ENCODE measurements around the gene CARMIL3. TPM values are rescaled to one million over a fixed set of nuclear protein-coding genes. Genes with fewer than 3 reads are reported as not detected.
"Not testable (repeated sequence)": the region's sequence is repeated elsewhere in the genome, so short reads cannot be mapped to it uniquely, and the experiment has no call there.

CARMIL3 gene
- total and polyA plus RNA-seq, 2 of the 4 experiments (the other 2 are of a cell fraction) = under 0.01 TPM; not detected in 1

DNA sequence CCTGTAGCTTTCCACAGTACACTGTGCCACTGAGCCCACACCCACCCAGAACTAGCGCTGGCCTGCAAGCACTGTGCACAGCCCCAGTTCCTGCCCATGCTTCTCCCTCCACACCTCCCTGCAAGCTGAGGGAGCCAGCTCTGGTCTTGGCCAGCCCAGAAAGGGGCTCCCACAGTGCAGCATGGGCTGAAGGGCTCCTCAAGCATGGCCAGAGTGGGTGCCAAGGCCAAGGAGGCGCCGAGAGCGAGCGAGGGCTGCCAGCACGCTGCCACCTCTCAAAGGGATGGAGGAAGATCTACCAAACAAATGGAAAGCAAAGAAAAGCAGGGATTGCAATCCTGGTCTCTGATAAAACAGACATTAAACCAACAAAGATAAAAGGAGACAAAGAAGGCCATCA, 36.1 kb upstream of the CARMIL3 start:
- H3K27me3 ChIP-seq (ENCODE audit: control insufficient read depth, insufficient read depth, low read length); H3K4me2 ChIP-seq (ENCODE audit: low read depth, low read length); H3K4me3 ChIP-seq (ENCODE audit: insufficient read depth, low read depth, low read length); H3K9ac ChIP-seq (ENCODE audit: low read depth, low read length); H2BK15ac ChIP-seq (ENCODE audit: low read depth, low read length); H3K79me1 ChIP-seq (ENCODE audit: low read depth in 1 of 2, low read length in 2 of 2); H3K14ac ChIP-seq (replicated peaks; ENCODE audit: low read depth, low read length); H3K4ac ChIP-seq (ENCODE audit: low read depth, low read length); H3K4me1 ChIP-seq (ENCODE audit: control insufficient read depth, insufficient read depth, low read length); H3K9me1 ChIP-seq (ENCODE audit: insufficient read depth, low read length); POLR2A ChIA-PET (ENCODE audit: unreplicated experiment); H2BK20ac ChIP-seq (ENCODE audit: low read depth, low read length); H2AFZ ChIP-seq (replicated peaks; ENCODE audit: low read length, poor library complexity); H2BK120ac ChIP-seq (ENCODE audit: low read depth, low read length); H3K18ac ChIP-seq (ENCODE audit: low read depth, low read length); BruUV-seq (replicated peaks); H3K9me3 ChIP-seq (ENCODE audit: control insufficient read depth, insufficient read depth, low read length); H2AK9ac ChIP-seq (replicated peaks; ENCODE audit: low read depth, low read length, poor library complexity); in situ Hi-C loops (cut with MboI; ENCODE audit: low sequenced_read_pairs); H3K56ac ChIP-seq (ENCODE audit: extremely low read depth, insufficient read depth, low read length); dilution Hi-C loops (cut with HindIII; ENCODE audit: low sequenced_read_pairs, unreplicated experiment); H3K36me3 ChIP-seq (ENCODE audit: control insufficient read depth, insufficient read depth, low read length); H4K20me1 ChIP-seq (ENCODE audit: insufficient read depth, low read length); H3K23ac ChIP-seq (ENCODE audit: low read depth, low read length); CTCF ChIA-PET; H4K91ac ChIP-seq (ENCODE audit: insufficient read depth, low read depth, low read length); H2BK5ac ChIP-seq (ENCODE audit: low read depth, low read length, poor library complexity, severe bottlenecking); ATAC-seq (ENCODE audit: low read depth); H3K27ac ChIP-seq (ENCODE audit: insufficient read depth, low read length); H4K8ac ChIP-seq (ENCODE audit: low read depth in 2 of 2, low read length in 2 of 2); DNase-seq; H4K5ac ChIP-seq (ENCODE audit: low read depth, low read length); H2AK5ac ChIP-seq (ENCODE audit: low read depth, low read length): not testable (repeated sequence)
- intact Hi-C loops (cut with micrococcal nuclease) = loop anchor here (2.0 kb wide), 1 partner anchor 43 kb away; no protein-coding TSS in a partner anchor
- no CpG with 5 or more reads among the region's 6 CpGs for WGBS, 2 experiments (ENCODE audit: extremely low coverage in 2 of 2, insufficient read length in 1 of 2)

DNA sequence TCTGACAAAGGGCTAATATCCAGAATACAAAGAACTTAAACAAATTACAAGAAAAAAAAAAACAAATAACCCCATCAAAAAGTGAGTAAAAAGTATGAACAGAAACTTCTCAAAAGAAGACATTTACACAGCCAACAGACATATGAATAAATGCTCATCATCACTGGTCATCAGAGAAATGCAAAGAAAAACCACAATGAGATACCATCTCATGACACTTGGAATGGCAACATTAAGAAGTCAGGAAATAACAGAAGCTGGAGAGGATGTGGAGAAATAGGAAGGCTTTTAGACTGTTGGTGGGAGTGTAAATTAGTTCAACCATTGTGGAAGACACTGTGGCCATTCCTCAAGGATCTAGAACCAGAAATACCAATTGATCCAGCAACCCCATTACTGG, 32.8 kb upstream of the CARMIL3 start:
- H3K4me3 ChIP-seq (ENCODE audit: insufficient read depth, low read depth, low read length); H3K9me1 ChIP-seq (ENCODE audit: insufficient read depth, low read length); H3K18ac ChIP-seq (ENCODE audit: low read depth, low read length); H4K91ac ChIP-seq (ENCODE audit: insufficient read depth, low read depth, low read length); in situ Hi-C loops (cut with MboI; ENCODE audit: low sequenced_read_pairs); H4K5ac ChIP-seq (ENCODE audit: low read depth, low read length); H3K9ac ChIP-seq (ENCODE audit: low read depth, low read length); H3K36me3 ChIP-seq (ENCODE audit: control insufficient read depth, insufficient read depth, low read length); H3K23ac ChIP-seq (ENCODE audit: low read depth, low read length); BruUV-seq (replicated peaks); DNase-seq; H2BK5ac ChIP-seq (ENCODE audit: low read depth, low read length, poor library complexity, severe bottlenecking); H3K4me2 ChIP-seq (ENCODE audit: low read depth, low read length); H3K14ac ChIP-seq (replicated peaks; ENCODE audit: low read depth, low read length); H4K20me1 ChIP-seq (ENCODE audit: insufficient read depth, low read length); intact Hi-C loops (cut with micrococcal nuclease); H2AK9ac ChIP-seq (replicated peaks; ENCODE audit: low read depth, low read length, poor library complexity); H2AK5ac ChIP-seq (ENCODE audit: low read depth, low read length); ATAC-seq (ENCODE audit: low read depth); H4K8ac ChIP-seq (ENCODE audit: low read depth in 2 of 2, low read length in 2 of 2); POLR2A ChIA-PET (ENCODE audit: unreplicated experiment); H3K4me1 ChIP-seq (ENCODE audit: control insufficient read depth, insufficient read depth, low read length); H3K56ac ChIP-seq (ENCODE audit: extremely low read depth, insufficient read depth, low read length); CTCF ChIA-PET; H2BK120ac ChIP-seq (ENCODE audit: low read depth, low read length); H3K79me1 ChIP-seq (ENCODE audit: low read depth in 1 of 2, low read length in 2 of 2); H3K27ac ChIP-seq (ENCODE audit: insufficient read depth, low read length); H2AFZ ChIP-seq (replicated peaks; ENCODE audit: low read length, poor library complexity); H2BK20ac ChIP-seq (ENCODE audit: low read depth, low read length); H3K9me3 ChIP-seq (ENCODE audit: control insufficient read depth, insufficient read depth, low read length); dilution Hi-C loops (cut with HindIII; ENCODE audit: low sequenced_read_pairs, unreplicated experiment); H3K27me3 ChIP-seq (ENCODE audit: control insufficient read depth, insufficient read depth, low read length); H2BK15ac ChIP-seq (ENCODE audit: low read depth, low read length); H3K4ac ChIP-seq (ENCODE audit: low read depth, low read length): not testable (repeated sequence)

Measured in IMR-90 (cell line).